ENCODE results near the gene ZNF641. TPM values are rescaled to one million over a fixed set of nuclear protein-coding genes. Genes with fewer than 3 reads are reported as not detected.

ZNF641 gene
- total and polyA plus RNA-seq, 2 of the 13 experiments (the other 11 are each of a cell fraction or from before 2014, with no cell fraction given) = 4.4 to 6.6 TPM

- in situ Hi-C loops (cut with HindIII; ENCODE audit: extremely low pct_ligation_motif_present, low pct_unique_long_range_greater_than_20kb) (no loop called here), intact Hi-C loops (cut with micrococcal nuclease; ENCODE audit: unreplicated experiment) (no loop called here)
- TF ChIP-seq JARID2 (CRISPR knock-in tag; IDR thresholded peaks at IDR 0.05; ENCODE audit: insufficient replicate concordance) (no peak), MAFF (IDR thresholded peaks at IDR 0.05; ENCODE audit: low read depth, low read length) (peak; percentile 72), ZBTB26 (CRISPR knock-in tag; IDR thresholded peaks at IDR 0.05; ENCODE audit: borderline replicate concordance) (no peak), ZNF12 (CRISPR knock-in tag; IDR thresholded peaks at IDR 0.05) (no peak), MAFK (conservative IDR thresholded peaks at IDR 0.05 in 1 of 2, IDR thresholded peaks at IDR 0.05 in 1 of 2; ENCODE audit: low read length in 2 of 2) (peak; percentile 60 to 82)
- TF ChIP-seq, protein P1, sequence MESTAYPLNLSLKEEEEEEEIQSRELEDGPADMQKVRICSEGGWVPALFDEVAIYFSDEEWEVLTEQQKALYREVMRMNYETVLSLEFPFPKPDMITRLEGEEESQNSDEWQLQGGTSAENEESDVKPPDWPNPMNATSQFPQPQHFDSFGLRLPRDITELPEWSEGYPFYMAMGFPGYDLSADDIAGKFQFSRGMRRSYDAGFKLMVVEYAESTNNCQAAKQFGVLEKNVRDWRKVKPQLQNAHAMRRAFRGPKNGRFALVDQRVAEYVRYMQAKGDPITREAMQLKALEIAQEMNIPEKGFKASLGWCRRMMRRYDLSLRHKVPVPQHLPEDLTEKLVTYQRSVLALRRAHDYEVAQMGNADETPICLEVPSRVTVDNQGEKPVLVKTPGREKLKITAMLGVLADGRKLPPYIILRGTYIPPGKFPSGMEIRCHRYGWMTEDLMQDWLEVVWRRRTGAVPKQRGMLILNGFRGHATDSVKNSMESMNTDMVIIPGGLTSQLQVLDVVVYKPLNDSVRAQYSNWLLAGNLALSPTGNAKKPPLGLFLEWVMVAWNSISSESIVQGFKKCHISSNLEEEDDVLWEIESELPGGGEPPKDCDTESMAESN (CRISPR knock-in tag; conservative IDR thresholded peaks at IDR 0.05) = no peak
- WGBS (ENCODE audit: low lambda C conversion rate) = 75% methylated on average over 2 of the region's 2 CpGs
- Histone ChIP-seq H3K27me3 (ENCODE audit: control insufficient read depth in 1 of 2, insufficient read depth in 2 of 2, low read length in 2 of 2) (no peaks in the 10 kb centered on the region), H3K4me1 (ENCODE audit: insufficient read depth, low read length) (no peaks in the 10 kb centered on the region), H3K4me3 (replicated peaks in 1 of 3; ENCODE audit: insufficient read depth in 1 of 3, low read depth in 2 of 3, low read length in 3 of 3) (no peak overlapping the region), H3K9me3 (ENCODE audit: low read length) (no peaks in the 10 kb centered on the region), H3K27ac (ENCODE audit: extremely low read length, insufficient read depth, low read length) (no peak overlapping the region), H3K9ac (ENCODE audit: insufficient read depth, low read depth, low read length) (no peak overlapping the region), H3K79me2 (ENCODE audit: insufficient read depth, low read length) (no peaks in the 10 kb centered on the region), H3K36me3 (replicated peaks in 1 of 2; ENCODE audit: control insufficient read depth in 1 of 2, insufficient read depth in 2 of 2, low read length in 2 of 2) (peaks cover 5 to 9% of the 10 kb centered on the region in 2 experiments; a peak in 3 of 5 replicates), H2AFZ (ENCODE audit: low read length) (no peak overlapping the region), H3K4me2 (ENCODE audit: low read depth, low read length) (no peak overlapping the region), H4K20me1 (ENCODE audit: insufficient read depth, low read length) (no peaks in the 10 kb centered on the region)
- FAIRE-seq = no peak
- BruUV-seq (replicated peaks) = no TSS peak
- ATAC-seq = no peak
- DNase-seq (ENCODE audit: low spot score) = no peak
- ChIA-PET POLR2A (no interaction called here), CTCF (ENCODE audit: low intra/inter-chr PET ratio, low total read pairs) (no interaction called here)
These were observed 9.8 kb downstream of the ZNF641 start for GRCh38 chr12:48340943-48341342.

Measured in HepG2 (cell line).